ENCODE results near the gene NUMBL.

GRCh38 chr19:40617961-40618360 lies 72.5 kb downstream of the NUMBL start:
- TF ChIP-seq CTCF (IDR thresholded peaks at IDR 0.05 in 4 of 5, conservative IDR thresholded peaks at IDR 0.05 in 1 of 5) = no peak
- no peak for TF ChIP-seq POLR2A (IDR thresholded peaks at IDR 0.05)

All from gastrocnemius medialis (tissue), 4 donors.